Neuronal stem cell (in vitro differentiated cells): ENCODE measurements around the gene DUSP14.

ENCODE experiments used
- DNase-seq: peaks from one replicate; pipeline ENCODE4 v3.0.0-alpha.2; 2013; ENCODE audit warnings: low spot score
- H2AFZ ChIP-seq: one replicate; pipeline ENCODE4 v1.6.1; 2013; ENCODE audit warnings: mild to moderate bottlenecking, low read length, inconsistent platforms
- H2AK5ac ChIP-seq: 2 replicates; pipeline ENCODE4 v1.6.1; 2013; ENCODE audit warnings: low read depth, mild to moderate bottlenecking, inconsistent platforms, low read length, moderate library complexity, mixed read lengths
- H2BK120ac ChIP-seq: 2 replicates; pipeline ENCODE4 v1.6.1; 2013; ENCODE audit warnings: low read depth, mild to moderate bottlenecking, inconsistent platforms, low read length, moderate library complexity, mixed read lengths
- H2BK12ac ChIP-seq: one replicate; pipeline ENCODE4 v1.6.1; 2013; ENCODE audit warnings: low read length, inconsistent platforms
- H2BK15ac ChIP-seq: 2 replicates; pipeline ENCODE4 v1.6.1; 2013; ENCODE audit warnings: mild to moderate bottlenecking, low read length, inconsistent platforms, mixed read lengths
- H2BK5ac ChIP-seq: one replicate; pipeline ENCODE4 v1.6.1; 2013; ENCODE audit warnings: inconsistent platforms, mild to moderate bottlenecking, low read length, moderate library complexity
- H3K14ac ChIP-seq: one replicate; pipeline ENCODE4 v1.6.1; 2013; ENCODE audit warnings: low read length, inconsistent platforms
- H3K18ac ChIP-seq: 2 replicates; pipeline ENCODE4 v1.6.1; 2013; ENCODE audit warnings: low read length, inconsistent platforms
- H3K23ac ChIP-seq: 2 replicates; pipeline ENCODE4 v1.6.1; 2013; ENCODE audit warnings: low read depth, mild to moderate bottlenecking, mixed read lengths, low read length, inconsistent platforms; ENCODE audit not compliant: poor library complexity
- H3K27ac ChIP-seq: replicated peaks from 3 replicates; pipeline ENCODE4 v1.5.1; 2013; ENCODE audit warnings: low read length, inconsistent platforms
- H3K27me3 ChIP-seq, 3 experiments: 2 replicates each; pipeline ENCODE4 v1.6.1; 2013; ENCODE audit warnings: low read length in 3 of 3, mild to moderate bottlenecking in 2 of 3, inconsistent platforms in 1 of 3, low read depth in 1 of 3, mixed read lengths in 1 of 3, moderate library complexity in 1 of 3; ENCODE audit not compliant: control insufficient read depth in 3 of 3, insufficient read depth in 3 of 3
- H3K36me3 ChIP-seq, 2 donors: replicated peaks in 1 of 2; 2 replicates each; pipeline ENCODE4 v1.6.1; 2013; ENCODE audit warnings: low read length in 2 of 2; ENCODE audit not compliant: control insufficient read depth in 2 of 2, insufficient read depth in 2 of 2
- H3K4ac ChIP-seq: 2 replicates; pipeline ENCODE4 v1.6.1; 2013; ENCODE audit warnings: inconsistent platforms, mild to moderate bottlenecking, low read length, moderate library complexity
- H3K4me1 ChIP-seq, 2 donors: 1 replicate in 1 of 2; 2 replicates in 1 of 2; pipeline ENCODE4 v1.6.1; 2013; ENCODE audit warnings: low read length in 2 of 2, low read depth in 1 of 2; ENCODE audit not compliant: control insufficient read depth in 2 of 2, insufficient read depth in 1 of 2
- H3K4me2 ChIP-seq: one replicate; pipeline ENCODE4 v1.6.1; 2013; ENCODE audit warnings: mild to moderate bottlenecking, low read length, inconsistent platforms; ENCODE audit not compliant: insufficient read depth, poor library complexity, severe bottlenecking
- H3K4me3 ChIP-seq, 2 donors: 2 replicates each; pipeline ENCODE4 v1.5.1; 2013; ENCODE audit warnings: low read length in 2 of 2, mild to moderate bottlenecking in 2 of 2, inconsistent platforms in 1 of 2, moderate library complexity in 1 of 2
- H3K79me1 ChIP-seq: one replicate; pipeline ENCODE4 v1.6.1; 2013; ENCODE audit warnings: low read depth, mild to moderate bottlenecking, inconsistent platforms, low read length, moderate library complexity
- H3K9ac ChIP-seq: one replicate; pipeline ENCODE4 v1.6.1; 2013; ENCODE audit warnings: mild to moderate bottlenecking, low read depth, low read length, inconsistent platforms; ENCODE audit not compliant: poor library complexity
- H3K9me3 ChIP-seq, 2 donors: replicated peaks in 1 of 2; 2 replicates each; pipeline versions ENCODE3 to v1.6.1; 2013; ENCODE audit warnings: low read length in 2 of 2, mild to moderate bottlenecking in 2 of 2, inconsistent platforms in 1 of 2, low read depth in 1 of 2, mixed read lengths in 1 of 2, moderate library complexity in 1 of 2; ENCODE audit not compliant: control insufficient read depth in 2 of 2, insufficient read depth in 1 of 2
- H4K8ac ChIP-seq: one replicate; pipeline ENCODE4 v1.6.1; 2013; ENCODE audit warnings: low read depth, mild to moderate bottlenecking, inconsistent platforms, low read length, moderate library complexity
- H4K91ac ChIP-seq: one replicate; pipeline ENCODE4 v1.6.1; 2013; ENCODE audit warnings: low read length, low read depth, mild to moderate bottlenecking, inconsistent platforms; ENCODE audit not compliant: poor library complexity
- WGBS, 2 donors: extraction: QIAGEN DNeasy Blood & Tissue Kit; methylation state at CpG; one replicate each; pipeline ENCODE4 v1.1.7; 2013; ENCODE audit warnings: missing lambda C conversion rate in 2 of 2, mixed read lengths in 1 of 2; ENCODE audit not compliant: insufficient read length in 2 of 2, insufficient replicate concordance in 1 of 2; ENCODE audit errors: extremely low coverage in 2 of 2; 5-methylcytosine and 5-hydroxymethylcytosine counted together

Gene DUSP14

DNA sequence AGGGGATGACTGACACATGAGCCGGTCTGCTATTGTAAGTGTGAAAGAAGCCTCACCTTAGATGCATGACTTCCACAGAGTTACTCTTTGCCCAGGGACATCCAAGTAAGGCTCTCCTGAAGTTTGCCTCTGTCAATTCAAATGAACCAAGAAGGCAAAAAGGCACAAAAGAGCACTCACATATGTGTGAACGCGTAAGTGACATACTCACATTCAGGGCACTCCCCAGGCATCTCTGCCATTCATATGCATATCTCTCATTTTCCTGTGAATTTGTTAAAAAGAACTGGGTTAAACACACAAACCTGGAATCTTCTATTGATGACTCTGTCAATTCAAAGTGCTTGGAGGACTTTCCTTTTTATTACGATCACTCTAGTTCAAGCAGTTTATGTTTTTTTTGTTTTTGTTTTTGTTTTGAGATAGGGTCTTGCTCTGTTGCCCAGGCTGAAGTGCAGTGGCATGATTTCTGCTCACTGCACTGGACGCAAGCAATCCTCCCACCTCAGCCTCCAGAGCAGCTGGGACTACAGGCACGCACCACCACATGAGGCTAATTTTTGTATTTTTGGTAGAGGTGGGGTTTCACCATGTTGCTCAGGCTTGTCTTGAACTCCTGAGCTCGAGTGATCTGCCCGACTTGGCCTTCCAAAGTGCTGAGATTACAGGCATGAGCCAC lies 49.4 kb downstream of the DUSP14 start:
- no peak overlapping the region for H3K4ac ChIP-seq
- peaks cover 3% of the 10 kb centered on the region for H3K79me1 ChIP-seq
- H3K27ac ChIP-seq, result no peak overlapping the region
- no peak overlapping the region for H2BK12ac ChIP-seq
- H2AFZ ChIP-seq, result no peak overlapping the region
- H3K14ac ChIP-seq, result no peak overlapping the region
- peaks cover 6% of the 10 kb centered on the region in 2 donors for H3K4me1 ChIP-seq
- no peaks in the 10 kb centered on the region for H3K27me3 ChIP-seq
- no peak overlapping the region for H3K9ac ChIP-seq
- H2AK5ac ChIP-seq, result no peak overlapping the region
- H4K8ac ChIP-seq, result no peak overlapping the region
- H3K23ac ChIP-seq, result no peak overlapping the region
- H2BK120ac ChIP-seq, result no peak overlapping the region
- H3K9me3 ChIP-seq, result no peaks in the 10 kb centered on the region
- no peak overlapping the region for H3K18ac ChIP-seq
- H2BK5ac ChIP-seq, result no peak overlapping the region
- H3K4me3 ChIP-seq, result no peak overlapping the region
- H2BK15ac ChIP-seq, result no peak overlapping the region
- H3K4me2 ChIP-seq, result no peak overlapping the region
- peaks cover 23 to 99% of the 10 kb centered on the region in 2 donors for H3K36me3 ChIP-seq
- no peak for DNase-seq
- H4K91ac ChIP-seq, result no peak overlapping the region
- WGBS, 2 donors, result no CpG with 5 or more reads among the region's 8 CpGs

DNA sequence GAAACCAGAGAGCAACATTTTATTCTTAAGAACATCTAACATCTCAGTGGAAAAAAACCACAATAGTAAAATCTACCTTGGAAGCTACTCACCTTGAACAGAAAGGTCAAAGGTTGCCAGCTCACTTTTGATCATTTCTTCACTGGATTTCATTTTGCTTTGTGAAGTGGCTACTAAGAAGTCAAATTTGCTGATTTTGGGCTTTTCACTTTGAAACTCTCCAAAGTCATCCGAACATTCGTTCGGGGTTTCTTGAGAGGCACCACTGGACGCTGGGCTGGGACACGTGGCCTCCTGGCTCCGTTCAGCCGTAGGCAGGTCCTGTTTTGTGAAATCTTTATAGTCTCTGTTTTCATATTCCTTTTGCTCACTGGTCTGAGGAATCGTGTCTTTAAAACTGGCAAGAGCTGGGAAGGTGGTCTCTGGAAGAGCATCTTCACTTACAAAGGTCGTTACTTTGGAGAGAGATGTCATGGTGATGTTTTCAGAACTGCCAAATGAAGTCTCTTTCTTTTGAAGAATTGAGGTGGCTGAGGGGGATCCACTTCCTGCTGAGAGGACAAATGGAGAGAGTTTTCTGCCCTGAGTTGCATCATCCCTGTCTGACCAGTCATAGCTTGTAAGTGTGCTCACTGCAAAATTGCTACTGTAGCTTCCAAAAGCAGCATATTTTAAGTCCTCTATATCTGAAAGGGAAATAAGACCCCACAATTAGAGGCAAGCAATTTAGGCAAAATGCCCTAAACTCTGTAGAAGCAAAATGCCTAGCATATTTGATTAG lies 52.4 kb downstream of the DUSP14 start:
- H2BK15ac ChIP-seq, result no peak overlapping the region
- H4K8ac ChIP-seq, result no peak overlapping the region
- no peak for DNase-seq
- no CpG with 5 or more reads among the region's 9 CpGs for WGBS, 2 donors
- H3K14ac ChIP-seq, result no peak overlapping the region
- H3K9me3 ChIP-seq, result no peaks in the 10 kb centered on the region
- H3K4me2 ChIP-seq, result no peak overlapping the region
- peaks cover 6% of the 10 kb centered on the region in 2 donors for H3K4me1 ChIP-seq
- no peak overlapping the region for H2AFZ ChIP-seq
- H2BK12ac ChIP-seq, result no peak overlapping the region
- H4K91ac ChIP-seq, result no peak overlapping the region
- H2BK5ac ChIP-seq, result no peak overlapping the region
- no peak overlapping the region for H3K9ac ChIP-seq
- no peak overlapping the region for H3K23ac ChIP-seq
- H2AK5ac ChIP-seq, result no peak overlapping the region
- no peak overlapping the region for H3K18ac ChIP-seq
- no peak overlapping the region for H3K27ac ChIP-seq
- H3K36me3 ChIP-seq, result peaks cover 14 to 84% of the 10 kb centered on the region in 2 donors
- H2BK120ac ChIP-seq, result no peak overlapping the region
- no peaks in the 10 kb centered on the region for H3K27me3 ChIP-seq
- H3K79me1 ChIP-seq, result peaks cover 3% of the 10 kb centered on the region
- H3K4me3 ChIP-seq, result no peak overlapping the region
- H3K4ac ChIP-seq, result no peak overlapping the region

- H2BK120ac ChIP-seq, result no peak overlapping the region
- no peak overlapping the region for H3K14ac ChIP-seq
- peaks cover 9 to 68% of the 10 kb centered on the region in 2 donors for H3K36me3 ChIP-seq
- no peak overlapping the region for H2BK15ac ChIP-seq
- H3K27me3 ChIP-seq, result no peaks in the 10 kb centered on the region
- no peak overlapping the region for H4K91ac ChIP-seq
- no peak overlapping the region for H3K4ac ChIP-seq
- no peak overlapping the region for H3K23ac ChIP-seq
- no CpG with 5 or more reads among the region's 2 CpGs for WGBS, 2 donors
- no peak overlapping the region for H2AFZ ChIP-seq
- no peak overlapping the region for H2BK5ac ChIP-seq
- H3K4me1 ChIP-seq, result peaks cover 6 to 7% of the 10 kb centered on the region in 2 donors
- H2AK5ac ChIP-seq, result no peak overlapping the region
- no peak overlapping the region for H3K27ac ChIP-seq
- DNase-seq, result no peak
- no peak overlapping the region for H3K9ac ChIP-seq
- H3K18ac ChIP-seq, result no peak overlapping the region
- H3K9me3 ChIP-seq, result no peaks in the 10 kb centered on the region
- no peak overlapping the region for H3K4me3 ChIP-seq
- no peak overlapping the region for H3K4me2 ChIP-seq
- H4K8ac ChIP-seq, result no peak overlapping the region
- no peak overlapping the region for H2BK12ac ChIP-seq
- peaks cover 3% of the 10 kb centered on the region for H3K79me1 ChIP-seq
Measured at GRCh38 chr17:37543637-37544052, 54.0 kb downstream of the DUSP14 start.

GRCh38 chr17:37545486-37545885 lies 55.8 kb downstream of the DUSP14 start:
- Histone ChIP-seq H2BK5ac (no peak overlapping the region), H3K79me1 (peaks cover 3% of the 10 kb centered on the region), H3K4me2 (no peak overlapping the region), H3K4ac (no peak overlapping the region), H2BK15ac (no peak overlapping the region), H3K36me3 (peaks cover 2 to 64% of the 10 kb centered on the region in 2 donors), H3K9ac (no peak overlapping the region), H3K18ac (no peak overlapping the region), H2AFZ (no peak overlapping the region), H2BK120ac (no peak overlapping the region), H3K4me1 (peaks cover 6 to 7% of the 10 kb centered on the region in 2 donors), H3K27me3 (no peaks in the 10 kb centered on the region), H4K91ac (no peak overlapping the region), H3K23ac (no peak overlapping the region), H4K8ac (no peak overlapping the region), H2BK12ac (no peak overlapping the region), H3K9me3 (no peaks in the 10 kb centered on the region), H3K14ac (no peak overlapping the region), H2AK5ac (no peak overlapping the region), H3K4me3 (no peak overlapping the region), H3K27ac (no peak overlapping the region)
- no CpG with 5 or more reads among the region's 2 CpGs for WGBS, 2 donors
- DNase-seq, result no peak
